HEK293T (cell line): Measurements from ENCODE around the gene ZNF367.

Experiments
- CTCF ChIA-PET: fragments of 350-600 bp; formaldehyde crosslinking; extraction: SDS; loops from one replicate; lab custom pipeline; 2021; ENCODE audit warnings: antibody characterized with exemption, inconsistent platforms; lab: Yijun Ruan, JAX
- POLR2A ChIA-PET: fragments of 350-600 bp; formaldehyde crosslinking; extraction: SDS; loops from one replicate; lab custom pipeline; 2020; ENCODE audit warnings: antibody characterized with exemption, inconsistent platforms; lab: Yijun Ruan, JAX
- DNase-seq: peaks from one replicate; pipeline ENCODE4 v3.0.0; 2012; ENCODE audit warnings: mixed read lengths; ENCODE audit errors: extremely low spot score
- ARNT ChIP-seq: fragments of 450-650 bp; IDR thresholded peaks from 2 replicates; pipeline ENCODE4 v1.6.1; 2017; ENCODE audit warnings: mild to moderate bottlenecking
- BHLHE40 ChIP-seq: fragments of 450-650 bp; IDR thresholded peaks from 2 replicates; pipeline ENCODE4 v1.6.1; 2016; ENCODE audit warnings: mild to moderate bottlenecking, moderate library complexity, borderline replicate concordance
- CTBP1 ChIP-seq: fragments of 450-650 bp; IDR thresholded peaks from 2 replicates; pipeline ENCODE4 v1.6.1; 2016; ENCODE audit warnings: borderline replicate concordance
- ELF4 ChIP-seq: fragments of 450-650 bp; IDR thresholded peaks from 2 replicates; pipeline ENCODE4 v1.6.1; 2017; ENCODE audit warnings: antibody characterized with exemption
- FOXA1 ChIP-seq: fragments of 450-650 bp; IDR thresholded peaks from 2 replicates; pipeline ENCODE4 v1.6.1; 2016; ENCODE audit warnings: mild to moderate bottlenecking
- FOXK2 ChIP-seq: fragments of 450-650 bp; IDR thresholded peaks from 2 replicates; pipeline ENCODE4 v1.6.1; 2016; ENCODE audit warnings: mild to moderate bottlenecking
- FOXM1 ChIP-seq: fragments of 450-650 bp; IDR thresholded peaks from 2 replicates; pipeline ENCODE4 v1.6.1; 2017; ENCODE audit warnings: mild to moderate bottlenecking, borderline replicate concordance
- HDGF ChIP-seq: fragments of 450-650 bp; IDR thresholded peaks from 2 replicates; pipeline ENCODE4 v1.6.1; 2017; ENCODE audit warnings: antibody characterized with exemption, borderline replicate concordance
- L3MBTL2 ChIP-seq: fragments of 450-650 bp; conservative IDR thresholded peaks from 2 replicates; pipeline ENCODE4 v1.6.1; 2016; ENCODE audit warnings: mild to moderate bottlenecking
- LEF1 ChIP-seq: fragments of 450-650 bp; IDR thresholded peaks from 2 replicates; pipeline ENCODE4 v1.6.1; 2017; ENCODE audit warnings: mild to moderate bottlenecking, borderline replicate concordance
- NFRKB ChIP-seq: fragments of 450-650 bp; IDR thresholded peaks from 2 replicates; pipeline ENCODE4 v1.6.1; 2016; ENCODE audit warnings: mild to moderate bottlenecking, moderate library complexity
- SP1 ChIP-seq: fragments of 450-650 bp; IDR thresholded peaks from 2 replicates; pipeline ENCODE4 v1.6.1; 2017
- SUZ12 ChIP-seq: fragments of 450-650 bp; IDR thresholded peaks from 2 replicates; pipeline ENCODE4 v1.6.1; 2016; ENCODE audit warnings: mild to moderate bottlenecking
- TARDBP ChIP-seq: fragments of 450-650 bp; IDR thresholded peaks from 2 replicates; pipeline ENCODE4 v1.6.1; 2016
- ZNF384 ChIP-seq: fragments of 450-650 bp; IDR thresholded peaks from 2 replicates; pipeline ENCODE4 v1.6.1; 2016
- TF ChIP-seq, protein P1 (sequence below): fragments of 450-650 bp; IDR thresholded peaks from 2 replicates; pipeline ENCODE4 v1.6.1; 2016

Gene ZNF367

DNA sequence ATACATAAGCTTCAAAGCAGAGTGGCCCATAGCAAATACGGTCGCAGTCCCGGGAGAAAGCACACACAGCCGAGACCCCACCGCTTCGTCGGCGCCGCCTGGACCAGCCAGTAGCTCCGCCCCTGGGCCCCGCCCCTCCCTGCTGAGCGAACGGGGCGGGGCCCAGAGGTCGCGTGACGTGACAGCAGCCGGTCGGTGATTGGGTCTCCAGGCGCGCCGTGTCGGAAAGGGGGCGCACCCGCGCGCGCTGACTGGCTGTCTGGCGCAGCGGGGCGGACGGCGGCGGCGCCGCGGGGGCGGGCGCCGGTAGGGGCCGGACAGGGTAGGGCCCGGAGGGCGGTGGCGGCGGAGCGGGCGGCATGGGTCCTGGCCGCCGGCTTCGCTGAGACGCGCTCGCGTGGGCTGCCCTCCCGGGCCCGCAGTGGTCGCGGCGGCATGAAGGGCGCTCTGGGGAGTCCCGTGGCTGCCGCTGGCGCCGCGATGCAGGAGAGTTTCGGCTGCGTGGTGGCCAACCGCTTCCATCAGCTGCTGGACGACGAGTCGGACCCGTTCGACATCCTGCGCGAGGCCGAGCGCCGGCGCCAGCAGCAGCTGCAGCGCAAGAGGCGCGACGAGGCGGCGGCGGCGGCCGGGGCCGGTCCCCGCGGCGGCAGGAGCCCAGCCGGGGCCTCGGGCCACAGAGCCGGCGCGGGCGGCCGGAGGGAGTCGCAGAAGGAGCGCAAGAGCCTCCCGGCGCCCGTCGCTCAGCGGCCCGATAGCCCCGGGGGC lies 31.9 kb upstream of the ZNF367 start, which contains the start of gene HABP4:
Gene HABP4 (plus strand): TSS at position 325 of the 768 bp plus-strand sequence. CDS start 111 bp downstream, at position 436.
- ChIA-PET POLR2A (interaction anchor here (0.6 to 1.9 kb wide), 10 partner anchors 8 to 206 kb away, joined by 3 to 11 read pairs (median 4); partner anchors contain the start of gene ZNF367), CTCF (interaction anchor here (0.8 to 1.2 kb wide), 3 partner anchors 30 to 122 kb away, joined by 3 to 4 read pairs (median 3); no protein-coding TSS in a partner anchor)
- TF ChIP-seq FOXM1 (peak; percentile 87), SUZ12 (no peak), ELF4 (no peak), CTBP1 (no peak), SP1 (peak; percentile 48; the same call in 1 of the 2 replicates), FOXK2 (no peak), LEF1 (no peak)
- TF ChIP-seq, protein P1, sequence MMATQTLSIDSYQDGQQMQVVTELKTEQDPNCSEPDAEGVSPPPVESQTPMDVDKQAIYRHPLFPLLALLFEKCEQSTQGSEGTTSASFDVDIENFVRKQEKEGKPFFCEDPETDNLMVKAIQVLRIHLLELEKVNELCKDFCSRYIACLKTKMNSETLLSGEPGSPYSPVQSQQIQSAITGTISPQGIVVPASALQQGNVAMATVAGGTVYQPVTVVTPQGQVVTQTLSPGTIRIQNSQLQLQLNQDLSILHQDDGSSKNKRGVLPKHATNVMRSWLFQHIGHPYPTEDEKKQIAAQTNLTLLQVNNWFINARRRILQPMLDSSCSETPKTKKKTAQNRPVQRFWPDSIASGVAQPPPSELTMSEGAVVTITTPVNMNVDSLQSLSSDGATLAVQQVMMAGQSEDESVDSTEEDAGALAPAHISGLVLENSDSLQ, result peak; percentile 61; the same call in 1 of the 2 replicates
- DNase-seq, result peak; percentile 95

DNA sequence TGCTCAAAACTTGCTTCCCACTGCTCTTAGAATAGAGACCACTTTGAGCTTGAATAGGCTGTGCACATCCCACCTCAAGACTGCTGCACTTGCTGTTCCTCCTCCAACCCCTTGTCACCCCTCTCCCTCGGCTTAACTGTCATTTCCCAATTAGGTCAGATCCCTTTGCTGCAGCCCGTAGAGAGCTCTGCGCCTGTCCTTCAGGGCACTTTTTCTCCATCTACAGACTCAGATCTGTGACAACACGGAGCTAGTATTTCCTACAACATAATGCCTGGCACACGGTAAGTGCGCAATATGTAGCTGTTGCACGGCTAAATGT lies 31.3 kb upstream of the ZNF367 start:
- POLR2A ChIA-PET, result interaction anchor here (0.6 to 1.9 kb wide), 8 partner anchors 9 to 206 kb away, joined by 3 to 11 read pairs (median 4); partner anchors contain the start of gene ZNF367
- DNase-seq, result no peak

DNA sequence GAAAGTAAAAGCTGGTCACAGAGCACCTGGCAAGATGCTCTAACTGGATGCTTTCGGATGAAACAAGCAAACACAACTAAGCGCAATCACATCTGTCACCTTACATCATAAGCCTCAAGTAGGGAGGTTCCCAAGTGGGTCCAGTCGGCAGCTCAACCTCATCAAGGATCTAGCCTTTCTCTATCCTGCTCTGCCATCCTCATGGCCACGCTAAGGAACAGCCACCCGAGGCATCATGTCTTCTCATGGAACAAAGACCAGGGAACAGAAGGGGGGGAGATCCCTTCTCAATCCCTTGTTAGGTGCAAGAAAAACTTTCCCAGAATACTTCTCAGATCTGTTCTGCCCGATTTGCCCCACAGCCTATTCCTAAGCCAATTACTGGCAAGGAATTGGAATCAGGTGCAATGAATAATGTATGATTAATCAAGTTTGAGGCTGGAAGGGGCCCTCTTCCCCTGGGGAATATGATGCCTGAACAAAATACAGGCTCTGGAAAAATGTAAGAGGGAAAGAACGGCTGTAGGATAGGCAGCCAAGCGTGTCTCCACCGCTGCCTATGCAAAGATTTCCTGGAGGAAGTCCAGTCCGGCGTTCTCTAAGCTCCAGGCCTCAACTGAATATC lies 30.5 kb upstream of the ZNF367 start:
- ChIA-PET CTCF (interaction anchor here (1.2 kb wide), 1 partner anchor 29 kb away, joined by 3 read pairs; no protein-coding TSS in a partner anchor), POLR2A (interaction anchor here (1.2 to 1.9 kb wide), 3 partner anchors 9 to 207 kb away, joined by 4 to 11 read pairs (median 5); partner anchors contain the start of gene ZNF367)
- TF ChIP-seq TARDBP (no peak), ELF4 (no peak), ARNT (no peak), LEF1 (no peak), SP1 (no peak), NFRKB (no peak), FOXM1 (no peak), BHLHE40 (no peak), HDGF (no peak), ZNF384 (no peak)
- TF ChIP-seq, protein P1, result no peak
- no peak for DNase-seq

More for the DNA sequence above, 31.3 kb upstream of the ZNF367 start:
- TF ChIP-seq SUZ12, result no peak
- TF ChIP-seq FOXM1, result no peak
- TF ChIP-seq NFRKB, result no peak
- TF ChIP-seq ELF4, result no peak
- TF ChIP-seq, protein P1, result no peak
- TF ChIP-seq LEF1, result no peak
- TF ChIP-seq SP1, result no peak
- TF ChIP-seq FOXK2, result no peak
- CTCF ChIA-PET, result interaction anchor here (0.8 to 1.2 kb wide), 3 partner anchors 30 to 122 kb away, joined by 3 to 4 read pairs (median 3); no protein-coding TSS in a partner anchor

DNA sequence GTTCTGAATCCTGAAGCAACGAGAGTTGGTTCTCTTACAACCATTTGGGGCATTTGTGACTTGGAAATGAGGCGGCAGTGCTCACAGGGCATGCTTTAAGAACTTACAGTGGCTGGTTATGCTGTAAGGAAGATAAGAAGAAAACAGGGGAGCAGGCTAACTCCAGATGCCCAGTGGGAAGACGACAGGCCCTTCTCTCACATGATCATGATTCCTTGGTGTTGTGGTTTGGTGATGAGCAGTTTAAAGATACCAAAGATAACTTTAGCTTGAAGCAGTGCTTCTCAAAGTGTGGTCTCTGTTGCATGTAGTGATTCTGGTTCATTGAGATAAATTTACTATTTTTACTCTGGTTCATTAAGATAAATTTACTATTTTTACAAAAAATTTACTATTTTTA lies 29.2 kb upstream of the ZNF367 start:
- TF ChIP-seq LEF1, result no peak
- TF ChIP-seq BHLHE40, result no peak
- TF ChIP-seq TARDBP, result no peak
- ChIA-PET POLR2A (no interaction called here), CTCF (no interaction called here)
- no peak for DNase-seq

DNA sequence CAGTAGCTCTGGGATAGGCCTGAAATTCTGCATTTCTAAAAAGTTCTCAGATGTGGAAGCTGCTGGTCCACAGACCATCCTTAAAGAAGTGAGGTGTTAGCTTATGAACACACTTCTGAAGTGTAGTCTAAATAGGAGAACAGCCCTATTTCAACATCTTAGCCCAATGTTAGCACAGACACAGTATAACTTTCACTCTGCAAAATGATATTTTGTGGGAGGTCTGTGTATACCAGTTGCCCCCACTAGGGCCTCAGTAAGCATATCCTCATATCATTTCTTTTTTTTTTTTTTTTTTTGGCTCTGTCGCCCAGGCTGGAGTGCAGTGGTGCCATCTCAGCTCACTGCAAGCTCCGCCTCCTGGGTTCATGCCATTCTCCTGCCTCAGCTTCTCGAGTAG lies 24.3 kb upstream of the ZNF367 start:
- ChIA-PET POLR2A (interaction anchor here (1.2 kb wide), 1 partner anchor 213 kb away, joined by 5 read pairs; the partner anchor contains the start of gene PRXL2C), CTCF (interaction anchor here (0.6 to 2.0 kb wide), 6 partner anchors 9 to 859 kb away, joined by 3 to 5 read pairs (median 4); no protein-coding TSS in a partner anchor)
- DNase-seq, result no peak
- TF ChIP-seq SUZ12 (no peak), NFRKB (no peak), FOXK2 (no peak), ZNF384 (no peak), CTBP1 (no peak), BHLHE40 (no peak), SP1 (no peak), HDGF (no peak), ARNT (no peak), FOXM1 (no peak), ELF4 (no peak), TARDBP (no peak), LEF1 (no peak), L3MBTL2 (no peak), FOXA1 (no peak)
- TF ChIP-seq, protein P1, result no peak
